Effector memory CD4-positive, alpha-beta T cell (primary cell): ENCODE measurements around the gene CTPS2.
"Not testable (repeated sequence)": the region's sequence is repeated elsewhere in the genome, so short reads cannot be mapped to it uniquely, and the experiment has no call there.

ENCODE experiments used
- DNase-seq, 3 donors: peaks; one replicate each; pipeline ENCODE4 v3.0.0-alpha.2; 2020
- H3K27ac ChIP-seq: 2 replicates; pipeline ENCODE4 v1.7.0; 2013; ENCODE audit warnings: mild to moderate bottlenecking, low read length, moderate library complexity; ENCODE audit not compliant: insufficient read depth, poor library complexity, severe bottlenecking
- H3K27me3 ChIP-seq: replicated peaks from 2 replicates; pipeline ENCODE4 v1.7.0; 2013; ENCODE audit warnings: mild to moderate bottlenecking, low read length; ENCODE audit not compliant: insufficient read depth, control insufficient read depth, poor library complexity, severe bottlenecking
- H3K36me3 ChIP-seq: 2 replicates; pipeline ENCODE4 v1.7.0; 2013; ENCODE audit warnings: mild to moderate bottlenecking, low read length, moderate library complexity; ENCODE audit not compliant: control insufficient read depth, insufficient read depth
- H3K4me1 ChIP-seq: 2 replicates; pipeline ENCODE4 v1.7.0; 2013; ENCODE audit warnings: low read length, mild to moderate bottlenecking; ENCODE audit not compliant: control insufficient read depth, insufficient read depth, poor library complexity, severe bottlenecking
- H3K4me3 ChIP-seq: 2 replicates; pipeline ENCODE4 v1.7.0; 2013; ENCODE audit warnings: low read length, low read depth, mild to moderate bottlenecking; ENCODE audit not compliant: insufficient read depth, poor library complexity, severe bottlenecking
- H3K9me3 ChIP-seq: 2 replicates; pipeline ENCODE4 v1.7.0; 2013; ENCODE audit warnings: mild to moderate bottlenecking, low read length, moderate library complexity; ENCODE audit not compliant: control insufficient read depth

The CTPS2 gene

GRCh38 chrX:16578218-16578617 lies 134.3 kb downstream of the CTPS2 start:
- no peaks in the 10 kb centered on the region for H3K27me3 ChIP-seq
- no peaks in the 10 kb centered on the region for H3K4me1 ChIP-seq
- no peaks in the 10 kb centered on the region for H3K36me3 ChIP-seq
- no peaks in the 10 kb centered on the region for H3K9me3 ChIP-seq
- no peak overlapping the region for H3K27ac ChIP-seq
- H3K4me3 ChIP-seq = no peak overlapping the region
- no peak for DNase-seq

- Histone ChIP-seq H3K27ac (no peak overlapping the region), H3K36me3 (no peaks in the 10 kb centered on the region), H3K4me3 (no peak overlapping the region), H3K27me3 (no peaks in the 10 kb centered on the region), H3K4me1 (no peaks in the 10 kb centered on the region), H3K9me3 (no peaks in the 10 kb centered on the region)
- no peak for DNase-seq
Measured at GRCh38 chrX:16577483-16578029, 134.9 kb downstream of the CTPS2 start.

DNA sequence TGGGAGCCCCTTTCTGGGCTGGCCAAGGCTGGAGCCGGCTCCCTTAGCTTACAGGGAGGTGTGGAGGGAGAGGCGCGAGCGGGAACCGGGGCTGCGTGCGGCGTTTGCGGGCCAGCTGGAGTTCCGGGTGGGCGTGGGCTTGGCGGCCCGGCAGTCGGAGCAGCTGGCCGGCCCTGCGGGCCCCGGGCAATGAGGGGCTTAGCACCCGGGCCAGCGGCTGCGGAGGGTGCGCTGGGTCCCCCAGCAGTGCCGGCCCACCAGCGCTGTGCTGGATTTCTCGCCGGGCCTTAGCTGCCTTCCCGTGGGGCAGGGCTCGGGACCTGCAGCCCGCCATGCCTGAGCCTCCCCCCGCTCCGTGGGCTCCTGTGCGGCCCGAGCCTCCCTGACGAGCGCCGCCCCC lies 137.1 kb downstream of the CTPS2 start:
- DNase-seq, H3K36me3 ChIP-seq, H3K9me3 ChIP-seq, H3K4me1 ChIP-seq, H3K27ac ChIP-seq, H3K4me3 ChIP-seq, H3K27me3 ChIP-seq: not testable (repeated sequence)

- H3K27ac ChIP-seq = no peak overlapping the region
Measured at GRCh38 chrX:16573781-16574180, 138.7 kb downstream of the CTPS2 start.

GRCh38 chrX:16567681-16568080 lies 144.8 kb downstream of the CTPS2 start:
- no peak overlapping the region for H3K4me3 ChIP-seq
- DNase-seq = no peak
- H3K27me3 ChIP-seq = no peaks in the 10 kb centered on the region
- H3K27ac ChIP-seq = no peak overlapping the region
- H3K36me3 ChIP-seq = no peaks in the 10 kb centered on the region
- H3K9me3 ChIP-seq = no peaks in the 10 kb centered on the region
- no peaks in the 10 kb centered on the region for H3K4me1 ChIP-seq

More at GRCh38 chrX:16573781-16574180, 138.7 kb downstream of the CTPS2 start:
- no peaks in the 10 kb centered on the region for H3K4me1 ChIP-seq
- no peaks in the 10 kb centered on the region for H3K9me3 ChIP-seq
- no peaks in the 10 kb centered on the region for H3K36me3 ChIP-seq
- no peak overlapping the region for H3K4me3 ChIP-seq
- no peaks in the 10 kb centered on the region for H3K27me3 ChIP-seq
- no peak for DNase-seq

DNA sequence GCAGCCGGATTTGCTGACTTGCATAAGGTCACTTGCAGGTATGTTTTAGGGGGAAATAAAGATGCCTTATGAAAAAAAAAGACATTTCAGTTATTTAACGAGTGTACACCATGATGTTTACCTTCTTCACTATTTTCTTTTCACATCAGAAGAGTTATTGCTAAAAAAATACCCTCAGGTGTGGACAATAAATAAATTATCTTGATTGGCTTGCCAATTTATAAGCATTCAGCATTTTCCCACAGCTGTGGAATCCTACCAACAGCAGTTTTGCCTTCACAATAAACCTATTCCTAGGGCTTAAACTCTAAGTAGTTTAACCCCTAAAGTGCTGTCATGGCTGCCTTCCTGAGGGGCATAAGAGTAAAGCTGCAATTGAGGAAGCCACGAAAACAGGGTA lies 145.9 kb downstream of the CTPS2 start:
- no peak overlapping the region for H3K27ac ChIP-seq
- no peak for DNase-seq
- no peaks in the 10 kb centered on the region for H3K9me3 ChIP-seq
- no peaks in the 10 kb centered on the region for H3K27me3 ChIP-seq
- H3K4me1 ChIP-seq = no peaks in the 10 kb centered on the region
- no peaks in the 10 kb centered on the region for H3K36me3 ChIP-seq
- no peak overlapping the region for H3K4me3 ChIP-seq

DNA sequence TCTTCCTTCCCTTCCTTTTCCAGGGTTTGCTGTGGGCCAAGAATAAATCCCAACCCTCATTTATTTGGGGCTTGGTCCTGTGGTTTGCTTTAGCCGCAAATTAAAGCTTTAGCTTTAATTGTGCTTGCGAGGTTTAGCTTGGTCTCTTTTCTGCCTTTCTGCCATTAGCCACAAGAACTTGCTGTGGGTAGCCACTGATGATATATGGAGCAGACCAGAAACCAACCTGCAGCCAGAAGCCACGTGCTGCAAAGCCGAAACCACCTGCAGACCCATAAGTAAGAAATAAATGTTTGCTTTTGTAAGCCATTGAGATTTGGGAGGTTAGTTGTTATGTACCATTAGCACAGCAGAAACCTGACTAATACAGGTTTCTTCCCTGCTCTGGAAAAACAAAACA lies 152.3 kb downstream of the CTPS2 start:
- Histone ChIP-seq H3K27ac (no peak overlapping the region), H3K9me3 (no peaks in the 10 kb centered on the region), H3K4me3 (no peak overlapping the region), H3K27me3 (no peaks in the 10 kb centered on the region), H3K36me3 (no peaks in the 10 kb centered on the region), H3K4me1 (no peaks in the 10 kb centered on the region)
- DNase-seq = no peak

GRCh38 chrX:16559206-16559619 lies 153.3 kb downstream of the CTPS2 start:
- Histone ChIP-seq H3K4me3 (no peak overlapping the region), H3K27me3 (no peaks in the 10 kb centered on the region), H3K36me3 (no peaks in the 10 kb centered on the region), H3K4me1 (no peaks in the 10 kb centered on the region), H3K9me3 (no peaks in the 10 kb centered on the region), H3K27ac (no peak overlapping the region)
- no peak for DNase-seq

DNA sequence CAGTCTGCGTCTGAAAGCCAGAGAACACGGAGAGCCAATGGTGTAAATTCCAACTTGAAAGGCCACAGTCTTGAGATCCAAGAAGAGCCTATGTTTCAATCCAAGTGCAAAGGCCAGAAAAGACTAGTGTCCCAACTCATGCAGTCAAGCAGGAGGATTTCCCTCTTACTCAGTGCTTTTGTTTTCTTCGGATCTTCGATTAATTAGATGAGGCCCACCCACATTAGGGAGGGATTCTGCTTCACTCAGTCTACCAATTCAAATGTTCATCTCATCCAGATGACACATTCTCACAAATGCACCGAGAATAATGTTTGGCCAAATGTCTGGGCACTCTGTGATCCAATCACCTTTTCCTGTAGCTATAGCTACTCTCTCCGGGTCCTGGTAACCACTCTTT lies 154.0 kb downstream of the CTPS2 start:
- no peak overlapping the region for H3K27ac ChIP-seq
- H3K27me3 ChIP-seq = no peaks in the 10 kb centered on the region
- H3K4me3 ChIP-seq = no peak overlapping the region
- no peak for DNase-seq
- no peaks in the 10 kb centered on the region for H3K4me1 ChIP-seq
- no peaks in the 10 kb centered on the region for H3K36me3 ChIP-seq
- H3K9me3 ChIP-seq = no peaks in the 10 kb centered on the region

DNA sequence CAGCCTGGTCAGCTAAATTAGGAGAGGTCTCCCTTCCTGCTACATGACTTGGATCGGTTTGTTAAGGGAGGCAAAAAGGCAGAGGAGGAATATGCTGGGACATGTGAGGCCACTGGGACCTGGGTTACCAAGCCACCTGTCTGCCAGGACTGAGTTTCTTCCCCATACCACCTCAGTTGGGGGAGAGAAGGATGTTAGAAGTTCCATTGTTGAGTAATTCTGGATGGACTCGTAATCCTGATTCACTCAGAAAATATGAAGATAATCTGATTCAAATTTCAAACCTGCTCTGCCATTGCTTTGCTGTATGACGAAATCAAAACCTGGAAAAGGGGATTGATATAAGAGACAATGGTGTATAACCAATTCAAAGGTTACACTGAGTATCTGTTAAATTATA lies 159.9 kb downstream of the CTPS2 start:
- Histone ChIP-seq H3K27me3 (no peaks in the 10 kb centered on the region), H3K4me3 (no peak overlapping the region), H3K9me3 (no peaks in the 10 kb centered on the region), H3K4me1 (no peaks in the 10 kb centered on the region), H3K36me3 (no peaks in the 10 kb centered on the region), H3K27ac (no peak overlapping the region)
- no peak for DNase-seq

DNA sequence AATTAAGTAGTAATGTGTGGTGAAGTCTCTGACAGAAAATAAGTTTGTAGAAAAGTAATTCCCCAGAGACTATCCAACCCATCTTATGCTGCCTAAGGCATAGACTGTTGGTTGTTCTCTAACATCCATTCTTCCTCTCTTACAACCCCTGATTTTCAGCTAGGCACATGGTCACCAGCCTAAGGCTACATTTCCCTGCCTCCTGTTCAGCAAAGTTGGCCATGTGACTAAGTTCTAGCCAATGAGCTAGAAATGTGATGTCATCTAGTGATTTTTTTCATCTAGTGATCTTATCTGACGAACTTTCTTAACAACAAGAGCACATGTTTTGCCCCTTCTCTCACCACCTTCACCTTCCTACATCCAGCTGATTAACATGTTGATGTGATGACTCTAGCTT lies 164.8 kb downstream of the CTPS2 start:
- Histone ChIP-seq H3K4me3 (no peak overlapping the region), H3K27ac (no peak overlapping the region), H3K36me3 (no peaks in the 10 kb centered on the region), H3K4me1 (no peaks in the 10 kb centered on the region), H3K9me3 (no peaks in the 10 kb centered on the region), H3K27me3 (no peaks in the 10 kb centered on the region)
- DNase-seq = no peak
